A549 (cell line): ENCODE measurements around the gene MRPS18B. TPM values are rescaled to one million over a fixed set of nuclear protein-coding genes. Genes with fewer than 3 reads are reported as not detected.

ENCODE experiments used
- ATAC-seq, 2 experiments: fragments of 200-7000 bp in 1 of 2; fragments of >200 bp in 1 of 2; cut with Nextera tagmentation in 1 of 2; cut with Tn5 transposase in 1 of 2; 3 replicates each; pipeline versions ENCODE4 v1.8.0 to v1.9.1; 2018 to 2020; ENCODE audit warnings: mild to moderate bottlenecking in 1 of 2, moderate library complexity in 1 of 2
- CTCF ChIA-PET: fragments of 300-600 bp; sonication (Branson Sonifier 250); formaldehyde crosslinking; extraction: SDS; loops from one replicate; lab custom pipeline; 2021; ENCODE audit warnings: antibody characterized with exemption, inconsistent platforms; lab: Yijun Ruan, JAX
- POLR2A ChIA-PET: fragments of 350-600 bp; formaldehyde crosslinking; extraction: SDS; loops from one replicate; lab custom pipeline; 2021; ENCODE audit warnings: antibody characterized with exemption, inconsistent platforms; lab: Yijun Ruan, JAX
- DNase-seq, 2 experiments: peaks; one replicate each; pipeline versions ENCODE4 v3.0.0 to v3.0.0-alpha.2; 2011 to 2016; ENCODE audit warnings: low read depth in 1 of 2, low spot score in 1 of 2
- FAIRE-seq: peaks from 2 replicates; lab custom pipeline; 2011; peaks lifted over from hg19 to GRCh38; lab: Jason Lieb, UNC
- H3K27ac ChIP-seq, 2 experiments: fragments of >200 bp; sonication (Bioruptor Twin); formaldehyde crosslinking; 3 replicates each; pipeline ENCODE4 v1.5.1; 2016 to 2017
- H3K4me1 ChIP-seq: fragments of >200 bp; sonication (Bioruptor Twin); formaldehyde crosslinking; 3 replicates; pipeline ENCODE4 v1.6.1; 2016
- H3K4me2 ChIP-seq: fragments of >200 bp; sonication (Bioruptor Twin); formaldehyde crosslinking; 3 replicates; pipeline ENCODE4 v1.6.1; 2016
- H3K4me3 ChIP-seq: fragments of >200 bp; sonication (Bioruptor Twin); formaldehyde crosslinking; 3 replicates; pipeline ENCODE4 v1.5.1; 2016
- H3K9me3 ChIP-seq: fragments of >200 bp; sonication (Bioruptor Twin); formaldehyde crosslinking; 3 replicates; pipeline ENCODE4 v1.6.1; 2016
- BHLHE40 ChIP-seq: IDR thresholded peaks from 2 replicates; pipeline ENCODE4 v1.6.1; 2012; ENCODE audit warnings: low read depth, low read length, inconsistent platforms
- CBX2 ChIP-seq: fragments of 200-600 bp; sonication (generic); IDR thresholded peaks from 2 replicates; pipeline ENCODE4 v1.6.1; 2016; ENCODE audit warnings: low read depth, mild to moderate bottlenecking, borderline replicate concordance
- CHD4 ChIP-seq: fragments of 200-600 bp; sonication (generic); IDR thresholded peaks from 2 replicates; pipeline ENCODE4 v1.6.1; 2016; ENCODE audit warnings: antibody characterized with exemption, mild to moderate bottlenecking, borderline replicate concordance
- E2F6 ChIP-seq: IDR thresholded peaks from 2 replicates; pipeline ENCODE4 v1.6.1; 2012; ENCODE audit warnings: low read depth, borderline replicate concordance
- EHF ChIP-seq: fragments of 250-450 bp; sonication (Bioruptor Pico); IDR thresholded peaks from 2 replicates; pipeline ENCODE4 v1.5.0; 2020; ENCODE audit warnings: mild to moderate bottlenecking
- EHMT2 ChIP-seq: fragments of 200-600 bp; sonication (generic); IDR thresholded peaks from 2 replicates; pipeline ENCODE4 v1.6.1; 2016; ENCODE audit warnings: antibody characterized with exemption, low read depth, mild to moderate bottlenecking, moderate library complexity
- ELK1 ChIP-seq: fragments of 150-350 bp; IDR thresholded peaks from 2 replicates; pipeline ENCODE4 v1.6.1; 2014; ENCODE audit warnings: low read depth, mild to moderate bottlenecking, low read length
- EP300 ChIP-seq, 2 experiments: fragments of >200 bp; sonication (Bioruptor Twin); formaldehyde crosslinking; IDR thresholded peaks; 2 replicates in 1 of 2; 3 replicates in 1 of 2; pipeline ENCODE4 v1.6.1; 2016 to 2017
- FOSB ChIP-seq: fragments of 250-450 bp; sonication (Bioruptor Pico); IDR thresholded peaks from 2 replicates; pipeline ENCODE4 v1.5.0; 2020; ENCODE audit warnings: mild to moderate bottlenecking, moderate library complexity
- FOSL2 ChIP-seq, 2 experiments: fragments of 450-650 bp in 1 of 2; fragments of >200 bp in 1 of 2; sonication (Bioruptor Twin) in 1 of 2; formaldehyde crosslinking; IDR thresholded peaks; 2 replicates each; pipeline versions ENCODE4 v1.5.0 to v1.6.1; 2016 to 2020; ENCODE audit warnings: mild to moderate bottlenecking in 1 of 2, moderate library complexity in 1 of 2
- HOXA7 ChIP-seq: fragments of 250-450 bp; sonication (Bioruptor Pico); IDR thresholded peaks from 2 replicates; pipeline ENCODE4 v1.5.0; 2020; ENCODE audit warnings: mild to moderate bottlenecking, moderate library complexity
- HOXB13 ChIP-seq: fragments of 250-450 bp; sonication (Bioruptor Pico); IDR thresholded peaks from 2 replicates; pipeline ENCODE4 v1.5.0; 2020; ENCODE audit warnings: low read depth, mild to moderate bottlenecking, moderate library complexity
- HOXB5 ChIP-seq: fragments of 250-450 bp; sonication (Bioruptor Pico); IDR thresholded peaks from 2 replicates; pipeline ENCODE4 v1.5.0; 2020; ENCODE audit warnings: mild to moderate bottlenecking, moderate library complexity
- JUN ChIP-seq, 2 experiments: fragments of >200 bp; sonication (Bioruptor Twin); formaldehyde crosslinking; IDR thresholded peaks; 2 replicates in 1 of 2; 3 replicates in 1 of 2; pipeline ENCODE4 v1.6.1; 2016 to 2017
- JUNB ChIP-seq: fragments of >200 bp; sonication (Bioruptor Twin); formaldehyde crosslinking; IDR thresholded peaks from 2 replicates; pipeline ENCODE4 v1.6.1; 2016
- KDM5A ChIP-seq: fragments of 200-600 bp; sonication (generic); IDR thresholded peaks from 2 replicates; pipeline ENCODE4 v1.6.1; 2016; ENCODE audit warnings: antibody characterized with exemption, mild to moderate bottlenecking
- MAX ChIP-seq: IDR thresholded peaks from 2 replicates; pipeline ENCODE4 v1.6.1; 2012
- MYC ChIP-seq: IDR thresholded peaks from 2 replicates; pipeline ENCODE4 v1.6.1; 2012; ENCODE audit warnings: mild to moderate bottlenecking, inconsistent platforms, low read length, improper control_type of control experiment, borderline replicate concordance
- PHF8 ChIP-seq: fragments of 200-600 bp; sonication (generic); IDR thresholded peaks from 2 replicates; pipeline ENCODE4 v1.6.1; 2016; ENCODE audit warnings: low read depth, mild to moderate bottlenecking, antibody characterized with exemption, moderate library complexity, borderline replicate concordance
- POLR2A ChIP-seq: IDR thresholded peaks from 2 replicates; pipeline ENCODE4 v1.6.1; 2012; ENCODE audit warnings: mild to moderate bottlenecking, low read length
- RAD21 ChIP-seq, 2 experiments: fragments of >200 bp in 1 of 2; sonication (Bioruptor Twin) in 1 of 2; formaldehyde crosslinking in 1 of 2; IDR thresholded peaks in 1 of 2; conservative IDR thresholded peaks in 1 of 2; 2 replicates in 1 of 2; 3 replicates in 1 of 2; pipeline ENCODE4 v1.6.1; 2012 to 2018; ENCODE audit warnings: inconsistent platforms in 1 of 2
- RARB ChIP-seq: fragments of 250-450 bp; sonication (Bioruptor Pico); IDR thresholded peaks from 2 replicates; pipeline ENCODE4 v1.8.0; 2021; ENCODE audit warnings: mild to moderate bottlenecking, moderate library complexity
- RCOR1 ChIP-seq: fragments of 150-350 bp; IDR thresholded peaks from 2 replicates; pipeline ENCODE4 v1.6.1; 2014; ENCODE audit warnings: antibody characterized with exemption, low read length, low read depth
- RNF2 ChIP-seq: fragments of 200-600 bp; sonication (generic); IDR thresholded peaks from 2 replicates; pipeline ENCODE4 v1.6.1; 2016; ENCODE audit warnings: low read depth, mild to moderate bottlenecking, antibody characterized with exemption, moderate library complexity, borderline replicate concordance
- SREBF2 ChIP-seq: fragments of 450-650 bp; IDR thresholded peaks from 2 replicates; pipeline ENCODE4 v1.6.1; 2014; ENCODE audit warnings: mild to moderate bottlenecking, moderate library complexity
- TFCP2L1 ChIP-seq: fragments of 250-450 bp; sonication (Bioruptor Pico); IDR thresholded peaks from 2 replicates; pipeline ENCODE4 v1.5.0; 2021; ENCODE audit warnings: mild to moderate bottlenecking
- TP53 ChIP-seq: fragments of 250-450 bp; sonication (Bioruptor Pico); IDR thresholded peaks from 2 replicates; pipeline ENCODE4 v1.5.0; 2021; ENCODE audit warnings: mild to moderate bottlenecking, moderate library complexity
- ZFP36 ChIP-seq: fragments of 450-650 bp; IDR thresholded peaks from 2 replicates; pipeline ENCODE4 v1.6.1; 2014; ENCODE audit warnings: borderline replicate concordance; ENCODE audit not compliant: partially characterized antibody
- WGBS: methylation state at CpG from one replicate; pipeline ENCODE4 v1.1.6; 2017; ENCODE audit errors: missing lambda C conversion rate; 5-methylcytosine and 5-hydroxymethylcytosine counted together
- polyA plus RNA-seq, 4 experiments: library from polyadenylated mRNA; depleted of rRNA in 3 of 4; stranded (reverse); fragments of >200 nt; fragmentation: RNase III in 1 of 4; extraction: RNeasy Plus Mini Kit Qiagen cat#74134 plus additional on column Dnase treatment in 1 of 4; gene quantifications; 2 replicates in 3 of 4; 3 replicates in 1 of 4; pipeline ENCODE4 v1.2.3, GENCODE V29; 2011 to 2017
- TF ChIP-seq, protein P1 (sequence below): IDR thresholded peaks from 2 replicates; pipeline ENCODE4 v1.6.1; 2012
- TF ChIP-seq, protein P2 (sequence below): fragments of >200 bp; sonication (Bioruptor Twin); formaldehyde crosslinking; IDR thresholded peaks from 2 replicates; pipeline ENCODE4 v1.6.1; 2016

MRPS18B gene
- polyA plus RNA-seq, 2 of the 4 experiments (the other 2 are of a cell fraction) = 85.3 to 91.1 TPM

DNA sequence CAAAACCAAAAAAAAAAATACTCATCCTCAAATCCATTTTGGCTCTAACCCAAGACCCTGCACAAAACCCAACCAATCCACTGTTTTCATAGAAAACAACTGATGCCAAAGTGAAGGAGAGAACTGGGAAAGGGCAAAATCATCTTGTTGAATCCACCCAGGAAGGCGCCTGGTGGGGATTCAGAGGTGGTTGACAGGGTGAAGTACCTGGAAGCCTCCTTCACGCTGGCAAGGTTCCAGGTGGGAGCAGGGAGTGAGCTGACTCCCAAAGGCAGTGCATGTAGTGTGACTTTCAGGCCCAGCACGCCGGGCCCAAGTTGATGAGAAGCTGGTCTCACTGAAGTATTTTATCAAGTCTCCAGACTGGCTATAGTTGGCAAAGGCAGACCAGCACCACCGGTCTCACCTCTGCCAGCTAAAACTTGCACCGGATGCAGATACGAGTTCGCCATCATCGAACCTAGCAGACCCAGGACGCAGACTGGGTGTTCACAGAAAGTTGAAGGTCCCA lies 17.1 kb upstream of the MRPS18B start:
- ChIA-PET POLR2A (interaction anchor here (0.9 to 2.1 kb wide), 4 partner anchors 10 to 29 kb away, joined by 3 to 10 read pairs (median 6); partner anchors contain the start of gene ABCF1), CTCF (interaction anchor here (0.9 to 1.6 kb wide), 5 partner anchors 10 to 117 kb away, joined by 3 to 4 read pairs (median 3); no protein-coding TSS in a partner anchor)
- H3K4me2 ChIP-seq = no peak overlapping the region
- ATAC-seq = no peak
- no peak overlapping the region for H3K27ac ChIP-seq
- no peaks in the 10 kb centered on the region for H3K9me3 ChIP-seq
- WGBS = 94% methylated on average over 9 of the region's 10 CpGs
- no peak overlapping the region for H3K4me3 ChIP-seq
- no peaks in the 10 kb centered on the region for H3K4me1 ChIP-seq
- no peak for FAIRE-seq
- TF ChIP-seq TP53 (CRISPR knock-in tag) = no peak
- no peak for TF ChIP-seq HOXB5
- TF ChIP-seq RNF2 = no peak
- TF ChIP-seq, protein P1, sequence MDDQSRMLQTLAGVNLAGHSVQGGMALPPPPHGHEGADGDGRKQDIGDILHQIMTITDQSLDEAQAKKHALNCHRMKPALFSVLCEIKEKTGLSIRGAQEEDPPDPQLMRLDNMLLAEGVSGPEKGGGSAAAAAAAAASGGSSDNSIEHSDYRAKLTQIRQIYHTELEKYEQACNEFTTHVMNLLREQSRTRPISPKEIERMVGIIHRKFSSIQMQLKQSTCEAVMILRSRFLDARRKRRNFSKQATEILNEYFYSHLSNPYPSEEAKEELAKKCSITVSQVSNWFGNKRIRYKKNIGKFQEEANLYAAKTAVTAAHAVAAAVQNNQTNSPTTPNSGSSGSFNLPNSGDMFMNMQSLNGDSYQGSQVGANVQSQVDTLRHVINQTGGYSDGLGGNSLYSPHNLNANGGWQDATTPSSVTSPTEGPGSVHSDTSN = no peak
- no peak for TF ChIP-seq HOXA7 (CRISPR knock-in tag)
- TF ChIP-seq FOSL2 (IDR thresholded peaks at IDR 0.05) = no peak
- no peak for TF ChIP-seq FOSL2 (CRISPR knock-in tag; IDR thresholded peaks at IDR 0.05)
- TF ChIP-seq JUNB = no peak
- no peak for TF ChIP-seq RAD21 (conservative IDR thresholded peaks at IDR 0.05 in 1 of 2, IDR thresholded peaks at IDR 0.05 in 1 of 2)
- no peak for TF ChIP-seq SREBF2
- no peak for TF ChIP-seq E2F6
- TF ChIP-seq ELK1 = no peak
- TF ChIP-seq RCOR1 = no peak
- no peak for TF ChIP-seq ZFP36
- no peak for TF ChIP-seq JUN (IDR thresholded peaks at IDR 0.05)
- no peak for TF ChIP-seq EHF (CRISPR knock-in tag)
- TF ChIP-seq, all 56 proteins: peak for 0
- DNase-seq = peak in 1 of 2 experiments; percentile 26

- H3K4me2 ChIP-seq = no peak overlapping the region
- POLR2A ChIA-PET = interaction anchor here (0.5 to 2.0 kb wide), 2 partner anchors 12 to 65 kb away, joined by 5 to 9 read pairs; no protein-coding TSS in a partner anchor
- ATAC-seq (no peak), DNase-seq (no peak), FAIRE-seq (no peak)
- WGBS = 91% methylated on average over 6 of the region's 6 CpGs
- H3K4me3 ChIP-seq = no peak overlapping the region
- no peaks in the 10 kb centered on the region for H3K9me3 ChIP-seq
- H3K4me1 ChIP-seq = no peaks in the 10 kb centered on the region
- CTCF ChIA-PET = interaction anchor here (1.6 kb wide), 1 partner anchor 56 kb away, joined by 4 read pairs; no protein-coding TSS in a partner anchor
- TF ChIP-seq RAD21 (conservative IDR thresholded peaks at IDR 0.05 in 1 of 2, IDR thresholded peaks at IDR 0.05 in 1 of 2) (no peak), EHMT2 (no peak), MYC (no peak), KDM5A (no peak), RARB (CRISPR knock-in tag) (no peak), HOXA7 (CRISPR knock-in tag) (no peak), HOXB5 (no peak), SREBF2 (no peak), CHD4 (no peak), TFCP2L1 (CRISPR knock-in tag) (no peak), EP300 (IDR thresholded peaks at IDR 0.05) (no peak), BHLHE40 (no peak), FOSB (CRISPR knock-in tag) (no peak), PHF8 (no peak), HOXB13 (CRISPR knock-in tag) (no peak), CBX2 (no peak), MAX (no peak), EHF (CRISPR knock-in tag) (no peak), POLR2A (no peak)
- TF ChIP-seq, protein P2, sequence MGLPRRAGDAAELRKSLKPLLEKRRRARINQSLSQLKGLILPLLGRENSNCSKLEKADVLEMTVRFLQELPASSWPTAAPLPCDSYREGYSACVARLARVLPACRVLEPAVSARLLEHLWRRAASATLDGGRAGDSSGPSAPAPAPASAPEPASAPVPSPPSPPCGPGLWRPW = no peak
- no peak overlapping the region for H3K27ac ChIP-seq
These were observed 16.2 kb upstream of the MRPS18B start for GRCh38 chr6:30601436-30601814.
